Neural progenitor cell (in vitro differentiated cells): ENCODE data around the gene TSPEAR.

Experiments
- EZH2phosphoT487 ChIP-seq: fragments of 200-600 bp; sonication (generic); IDR thresholded peaks from 2 replicates; pipeline ENCODE4 v1.6.1; 2017; ENCODE audit warnings: antibody characterized with exemption
- TF ChIP-seq, protein P1 (sequence below): fragments of 200-600 bp; sonication (generic); IDR thresholded peaks from 2 replicates; pipeline ENCODE4 v1.5.1; 2017; ENCODE audit warnings: antibody characterized with exemption, mild to moderate bottlenecking

DNA sequence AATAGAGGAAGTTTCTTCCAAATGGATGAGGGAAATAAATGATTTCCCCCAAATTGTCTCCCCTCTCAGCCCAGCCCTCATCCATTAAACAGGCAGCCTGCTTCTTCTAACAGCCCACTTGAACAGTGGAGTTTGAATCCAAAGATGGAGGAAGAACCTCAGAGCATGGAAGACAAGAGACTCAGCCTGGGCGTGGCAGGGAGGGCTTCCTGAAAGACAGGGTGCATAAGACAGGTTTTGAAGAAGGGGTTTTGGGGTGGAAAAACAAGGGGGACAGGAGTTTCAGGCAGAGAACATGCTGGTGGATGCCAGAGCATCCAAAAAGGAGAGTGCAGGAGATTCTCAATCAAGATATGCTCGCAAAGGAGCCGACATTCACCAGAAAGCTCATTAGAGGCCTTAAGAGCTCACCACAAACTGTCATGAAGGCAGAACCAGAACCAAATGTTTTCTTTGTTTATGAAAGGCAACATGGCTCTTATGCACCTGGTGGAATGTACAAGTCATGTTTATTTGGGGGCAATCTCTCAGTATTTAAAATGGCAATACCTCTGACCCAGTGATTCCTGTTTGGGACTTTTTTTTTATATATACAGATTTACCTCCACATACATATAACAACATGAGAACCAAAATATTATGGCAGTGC lies 26.5 kb upstream of the TSPEAR start:
- TF ChIP-seq, protein P1, sequence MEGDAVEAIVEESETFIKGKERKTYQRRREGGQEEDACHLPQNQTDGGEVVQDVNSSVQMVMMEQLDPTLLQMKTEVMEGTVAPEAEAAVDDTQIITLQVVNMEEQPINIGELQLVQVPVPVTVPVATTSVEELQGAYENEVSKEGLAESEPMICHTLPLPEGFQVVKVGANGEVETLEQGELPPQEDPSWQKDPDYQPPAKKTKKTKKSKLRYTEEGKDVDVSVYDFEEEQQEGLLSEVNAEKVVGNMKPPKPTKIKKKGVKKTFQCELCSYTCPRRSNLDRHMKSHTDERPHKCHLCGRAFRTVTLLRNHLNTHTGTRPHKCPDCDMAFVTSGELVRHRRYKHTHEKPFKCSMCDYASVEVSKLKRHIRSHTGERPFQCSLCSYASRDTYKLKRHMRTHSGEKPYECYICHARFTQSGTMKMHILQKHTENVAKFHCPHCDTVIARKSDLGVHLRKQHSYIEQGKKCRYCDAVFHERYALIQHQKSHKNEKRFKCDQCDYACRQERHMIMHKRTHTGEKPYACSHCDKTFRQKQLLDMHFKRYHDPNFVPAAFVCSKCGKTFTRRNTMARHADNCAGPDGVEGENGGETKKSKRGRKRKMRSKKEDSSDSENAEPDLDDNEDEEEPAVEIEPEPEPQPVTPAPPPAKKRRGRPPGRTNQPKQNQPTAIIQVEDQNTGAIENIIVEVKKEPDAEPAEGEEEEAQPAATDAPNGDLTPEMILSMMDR = no peak
- no peak for TF ChIP-seq EZH2phosphoT487
